GM21825 (cell line): ENCODE data around the gene GADL1.

Experiments used
- ATAC-seq: cut with Tn5 transposase; IDR thresholded peaks from one replicate; pipeline ENCODE4 v1.9.1; 2021; ENCODE audit warnings: mild to moderate bottlenecking, moderate library complexity; ENCODE audit not compliant: unreplicated experiment

Gene GADL1

GRCh38 chr3:30681649-30682211 is 212.7 kb downstream of the GADL1 start:
- ATAC-seq, result no peak

- no peak for ATAC-seq
Observed at GRCh38 chr3:30680789-30681648, 213.4 kb downstream of the GADL1 start.

GRCh38 chr3:30679045-30679444 is 215.4 kb downstream of the GADL1 start:
- no peak for ATAC-seq

GRCh38 chr3:30677347-30677685 is 217.1 kb downstream of the GADL1 start:
- no peak for ATAC-seq

GRCh38 chr3:30676424-30677346 is 217.8 kb downstream of the GADL1 start:
- no peak for ATAC-seq
